ENCODE measurements around the gene PRM3.

DNA sequence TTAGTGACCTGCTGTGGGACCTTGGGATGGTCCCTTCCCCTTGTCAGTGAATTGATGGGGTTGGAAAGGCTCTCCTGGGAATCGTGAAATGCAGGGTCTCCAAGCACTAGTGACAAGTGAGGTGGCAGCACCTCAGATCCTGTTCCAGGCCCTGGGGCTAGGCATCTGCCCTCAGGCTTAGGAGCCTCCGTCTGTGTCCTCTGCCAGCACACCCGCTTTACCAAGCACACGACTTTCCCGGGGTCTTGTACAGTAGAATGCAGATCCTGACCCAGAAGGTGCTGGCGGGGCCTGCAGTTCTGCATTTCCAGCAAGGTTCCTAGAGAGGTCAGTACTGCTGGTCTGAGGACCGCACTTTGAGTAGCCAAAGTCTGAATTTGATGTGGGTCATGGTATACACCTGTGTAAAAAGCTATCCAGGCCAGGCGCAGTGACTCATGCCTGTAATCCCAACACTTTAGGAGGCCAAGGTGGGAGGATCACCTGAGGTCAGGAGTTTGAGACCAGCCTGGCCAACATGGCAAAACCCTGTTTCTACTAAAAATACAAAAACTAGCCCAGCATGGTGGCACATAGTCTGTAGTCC lies 41.0 kb upstream of the PRM3 start:
- TF ChIP-seq, protein P1, sequence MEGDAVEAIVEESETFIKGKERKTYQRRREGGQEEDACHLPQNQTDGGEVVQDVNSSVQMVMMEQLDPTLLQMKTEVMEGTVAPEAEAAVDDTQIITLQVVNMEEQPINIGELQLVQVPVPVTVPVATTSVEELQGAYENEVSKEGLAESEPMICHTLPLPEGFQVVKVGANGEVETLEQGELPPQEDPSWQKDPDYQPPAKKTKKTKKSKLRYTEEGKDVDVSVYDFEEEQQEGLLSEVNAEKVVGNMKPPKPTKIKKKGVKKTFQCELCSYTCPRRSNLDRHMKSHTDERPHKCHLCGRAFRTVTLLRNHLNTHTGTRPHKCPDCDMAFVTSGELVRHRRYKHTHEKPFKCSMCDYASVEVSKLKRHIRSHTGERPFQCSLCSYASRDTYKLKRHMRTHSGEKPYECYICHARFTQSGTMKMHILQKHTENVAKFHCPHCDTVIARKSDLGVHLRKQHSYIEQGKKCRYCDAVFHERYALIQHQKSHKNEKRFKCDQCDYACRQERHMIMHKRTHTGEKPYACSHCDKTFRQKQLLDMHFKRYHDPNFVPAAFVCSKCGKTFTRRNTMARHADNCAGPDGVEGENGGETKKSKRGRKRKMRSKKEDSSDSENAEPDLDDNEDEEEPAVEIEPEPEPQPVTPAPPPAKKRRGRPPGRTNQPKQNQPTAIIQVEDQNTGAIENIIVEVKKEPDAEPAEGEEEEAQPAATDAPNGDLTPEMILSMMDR (conservative IDR thresholded peaks at IDR 0.05; ENCODE audit: low read length) = no peak
- TF ChIP-seq EZH2phosphoT487 (IDR thresholded peaks at IDR 0.05; ENCODE audit: borderline replicate concordance, low read depth, low read length) = no peak
